SK-N-MC (cell line): ENCODE results near the gene MPND.

ENCODE experiments used
- EZH2 ChIP-seq: fragments of 200-600 bp; sonication (generic); IDR thresholded peaks from one replicate; pipeline ENCODE4 v1.6.1; 2017; ENCODE audit warnings: antibody characterized with exemption
- FOXP2 ChIP-seq: optimal IDR thresholded peaks from 2 replicates; pipeline ENCODE3; 2011; ENCODE audit warnings: mild to moderate bottlenecking, moderate library complexity; ENCODE audit not compliant: insufficient read depth; ENCODE audit errors: extremely low read length, control extremely low read depth
- POLR2AphosphoS5 ChIP-seq: IDR thresholded peaks from 2 replicates; pipeline ENCODE4 v1.6.1; 2012; ENCODE audit warnings: mild to moderate bottlenecking, low read depth, low read length, borderline replicate concordance

- TF ChIP-seq POLR2AphosphoS5 = no peak
- no peak for TF ChIP-seq EZH2
- TF ChIP-seq FOXP2 = no peak
These were observed 33.3 kb downstream of the MPND start for GRCh38 chr19:4376671-4376990.
